ENCODE data around the gene SLC35F2.

SLC35F2 gene

GRCh38 chr11:107801641-107802040, 56.9 kb downstream of the SLC35F2 start:
- Mint-ChIP-seq H3K9me3 (no peaks in the 10 kb centered on the region), H3K36me3 (ENCODE audit: insufficient read depth) (peaks cover 13% of the 10 kb centered on the region), H3K27me3 (no peaks in the 10 kb centered on the region), H3K4me3 (no peak overlapping the region), H3K27ac (ENCODE audit: low read depth) (no peak overlapping the region), H3K4me1 (no peaks in the 10 kb centered on the region)
- DNase-seq (ENCODE audit: low spot score in 2 of 2) (no peak), ATAC-seq (replicated peaks; ENCODE audit: extremely low read depth, poor library complexity, severe bottlenecking) (no peak)

- no peak for ATAC-seq (replicated peaks; ENCODE audit: extremely low read depth, poor library complexity, severe bottlenecking)
- no peaks in the 10 kb centered on the region for H3K4me1 Mint-ChIP-seq
- H3K27me3 Mint-ChIP-seq: no peaks in the 10 kb centered on the region
- H3K9me3 Mint-ChIP-seq: no peaks in the 10 kb centered on the region
- peaks cover 11% of the 10 kb centered on the region for H3K36me3 Mint-ChIP-seq (ENCODE audit: insufficient read depth)
- peak; percentile 22 to 33 for DNase-seq (ENCODE audit: low spot score in 2 of 2)
- H3K27ac Mint-ChIP-seq (ENCODE audit: low read depth): no peak overlapping the region
- no peak overlapping the region for H3K4me3 Mint-ChIP-seq
Observed at GRCh38 chr11:107799218-107799859, 59.2 kb downstream of the SLC35F2 start.

- no peaks in the 10 kb centered on the region for H3K27me3 Mint-ChIP-seq
- H3K9me3 Mint-ChIP-seq: no peaks in the 10 kb centered on the region
- peaks cover 8% of the 10 kb centered on the region for H3K36me3 Mint-ChIP-seq (ENCODE audit: insufficient read depth)
- DNase-seq (ENCODE audit: low spot score in 2 of 2) (no peak), ATAC-seq (replicated peaks; ENCODE audit: extremely low read depth, poor library complexity, severe bottlenecking) (no peak)
- H3K4me3 Mint-ChIP-seq: no peak overlapping the region
- H3K27ac Mint-ChIP-seq (ENCODE audit: low read depth): no peak overlapping the region
- H3K4me1 Mint-ChIP-seq: no peaks in the 10 kb centered on the region
Observed at GRCh38 chr11:107792049-107792443, 66.5 kb downstream of the SLC35F2 start.

DNA sequence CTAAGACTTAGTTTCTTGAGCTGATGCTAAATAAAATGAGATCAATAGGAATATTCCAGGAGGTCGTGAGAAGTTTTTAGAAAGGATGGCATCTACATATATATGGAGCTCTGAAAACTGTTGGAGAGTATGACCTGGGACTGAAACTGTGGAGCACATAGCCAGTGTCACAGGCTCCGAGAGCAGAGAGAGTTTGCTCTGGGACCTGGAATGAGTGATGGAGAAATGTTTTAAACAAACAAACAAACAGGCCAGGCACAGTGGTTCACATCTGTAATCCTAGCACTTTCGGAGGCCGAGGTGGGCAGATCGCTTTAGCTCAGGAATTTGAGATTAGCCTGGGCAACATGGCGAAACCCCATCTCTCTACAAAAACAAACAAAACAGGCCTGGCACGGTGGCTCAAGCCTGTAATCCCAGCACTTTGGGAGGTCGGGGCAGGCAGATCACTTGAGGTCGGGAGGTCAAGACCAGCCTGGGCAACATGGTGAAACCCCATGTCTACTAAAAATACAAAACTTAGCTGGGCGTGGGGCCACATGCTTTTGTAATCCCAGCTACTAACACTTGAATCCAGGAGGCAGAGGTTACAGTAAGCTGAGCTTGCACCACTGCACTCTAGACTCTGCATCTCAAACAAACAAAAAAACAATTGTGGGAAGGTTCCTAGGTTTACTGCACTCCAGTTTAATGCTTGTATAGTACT, 67.1 kb downstream of the SLC35F2 start:
- H3K4me1 Mint-ChIP-seq: no peaks in the 10 kb centered on the region
- H3K36me3 Mint-ChIP-seq (ENCODE audit: insufficient read depth): peaks cover 8% of the 10 kb centered on the region
- H3K4me3 Mint-ChIP-seq: no peak overlapping the region
- H3K9me3 Mint-ChIP-seq: no peaks in the 10 kb centered on the region
- peak overlapping the region; percentile 30 for H3K27ac Mint-ChIP-seq (ENCODE audit: low read depth)
- no peak for DNase-seq (ENCODE audit: low spot score in 2 of 2)
- H3K27me3 Mint-ChIP-seq: no peaks in the 10 kb centered on the region
- no peak for ATAC-seq (replicated peaks; ENCODE audit: extremely low read depth, poor library complexity, severe bottlenecking)

DNA sequence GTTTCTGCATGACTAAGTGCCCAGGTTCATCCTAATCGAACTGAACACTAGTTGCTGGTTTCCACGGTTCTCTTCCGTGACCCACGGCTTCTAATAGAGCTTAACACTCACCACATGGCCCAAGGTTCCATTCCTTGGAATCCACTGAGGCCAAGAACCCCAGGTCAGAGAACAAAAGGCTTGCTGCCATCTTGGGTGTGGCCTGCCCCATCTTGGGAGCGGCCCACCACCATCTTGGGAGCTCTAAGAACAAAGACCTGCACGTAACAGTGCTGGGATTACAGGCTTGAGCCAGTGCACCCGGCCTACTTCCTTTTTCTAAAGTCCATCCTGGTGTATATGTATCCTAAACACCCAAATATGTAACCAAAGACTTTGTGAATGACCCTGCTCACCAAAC, 68.8 kb downstream of the SLC35F2 start:
- Mint-ChIP-seq H3K27ac (ENCODE audit: low read depth) (no peak overlapping the region), H3K36me3 (ENCODE audit: insufficient read depth) (peaks cover 5% of the 10 kb centered on the region), H3K4me1 (no peaks in the 10 kb centered on the region), H3K27me3 (peaks cover 10% of the 10 kb centered on the region), H3K4me3 (no peak overlapping the region), H3K9me3 (no peaks in the 10 kb centered on the region)
- DNase-seq (ENCODE audit: low spot score in 2 of 2): no peak
- ATAC-seq (replicated peaks; ENCODE audit: extremely low read depth, poor library complexity, severe bottlenecking): no peak

DNA sequence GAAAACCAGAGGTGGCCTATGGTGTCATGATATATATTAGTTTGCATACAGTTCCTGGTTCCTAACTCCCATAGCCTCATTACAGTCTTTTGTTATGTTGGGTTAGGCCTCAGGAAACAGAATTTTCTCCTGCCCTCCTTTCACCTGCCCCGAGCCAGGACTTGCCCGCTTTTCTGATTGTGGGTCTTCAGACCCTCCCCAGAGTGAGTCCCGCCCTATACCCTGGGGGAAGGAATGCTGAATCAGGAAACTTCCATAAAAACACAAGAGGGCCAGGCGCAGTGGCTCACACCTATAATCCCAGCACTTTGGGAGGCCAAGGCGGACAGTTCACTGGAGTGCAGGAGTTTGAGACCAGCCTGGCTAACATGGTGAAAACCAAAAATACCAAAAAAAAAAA, 70.9 kb downstream of the SLC35F2 start:
- no peak overlapping the region for H3K4me3 Mint-ChIP-seq
- DNase-seq (ENCODE audit: low spot score in 2 of 2): no peak
- H3K27ac Mint-ChIP-seq (ENCODE audit: low read depth): no peak overlapping the region
- peaks cover 2% of the 10 kb centered on the region for H3K36me3 Mint-ChIP-seq (ENCODE audit: insufficient read depth)
- ATAC-seq (replicated peaks; ENCODE audit: extremely low read depth, poor library complexity, severe bottlenecking): no peak
- H3K27me3 Mint-ChIP-seq: peaks cover 10% of the 10 kb centered on the region
- no peaks in the 10 kb centered on the region for H3K9me3 Mint-ChIP-seq
- no peaks in the 10 kb centered on the region for H3K4me1 Mint-ChIP-seq

- no peaks in the 10 kb centered on the region for H3K4me1 Mint-ChIP-seq
- H3K27me3 Mint-ChIP-seq: peaks cover 10% of the 10 kb centered on the region
- peaks cover 2% of the 10 kb centered on the region for H3K36me3 Mint-ChIP-seq (ENCODE audit: insufficient read depth)
- DNase-seq (ENCODE audit: low spot score in 2 of 2) (no peak), ATAC-seq (replicated peaks; ENCODE audit: extremely low read depth, poor library complexity, severe bottlenecking) (no peak)
- H3K4me3 Mint-ChIP-seq: no peak overlapping the region
- H3K9me3 Mint-ChIP-seq: no peaks in the 10 kb centered on the region
- H3K27ac Mint-ChIP-seq (ENCODE audit: low read depth): no peak overlapping the region
Observed at GRCh38 chr11:107785401-107785800, 73.2 kb downstream of the SLC35F2 start.

DNA sequence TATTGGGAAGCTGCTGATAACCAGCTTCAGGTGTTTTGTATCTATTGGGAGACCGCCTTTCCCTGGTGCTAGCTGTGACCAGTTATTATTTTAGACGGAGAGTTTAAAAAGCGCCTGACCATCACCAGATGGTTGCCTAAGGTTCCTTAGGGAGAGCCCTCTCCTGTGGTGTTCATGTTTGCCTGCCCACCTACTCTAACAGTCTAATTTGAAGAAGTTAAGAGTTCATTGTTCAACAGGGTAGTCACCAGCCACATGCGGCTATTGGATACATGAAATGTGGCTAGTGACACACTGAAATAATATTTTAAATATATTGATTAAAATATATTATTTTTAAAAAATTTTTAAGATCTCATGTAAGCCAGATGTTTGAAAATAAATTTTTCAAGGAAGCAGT, 75.5 kb downstream of the SLC35F2 start:
- H3K36me3 Mint-ChIP-seq (ENCODE audit: insufficient read depth): peaks cover 2% of the 10 kb centered on the region
- no peak for ATAC-seq (replicated peaks; ENCODE audit: extremely low read depth, poor library complexity, severe bottlenecking)
- no peak overlapping the region for H3K4me3 Mint-ChIP-seq
- H3K27me3 Mint-ChIP-seq: peaks cover 10% of the 10 kb centered on the region
- no peak overlapping the region for H3K27ac Mint-ChIP-seq (ENCODE audit: low read depth)
- no peak for DNase-seq (ENCODE audit: low spot score in 2 of 2)
- H3K4me1 Mint-ChIP-seq: no peaks in the 10 kb centered on the region
- H3K9me3 Mint-ChIP-seq: no peaks in the 10 kb centered on the region

DNA sequence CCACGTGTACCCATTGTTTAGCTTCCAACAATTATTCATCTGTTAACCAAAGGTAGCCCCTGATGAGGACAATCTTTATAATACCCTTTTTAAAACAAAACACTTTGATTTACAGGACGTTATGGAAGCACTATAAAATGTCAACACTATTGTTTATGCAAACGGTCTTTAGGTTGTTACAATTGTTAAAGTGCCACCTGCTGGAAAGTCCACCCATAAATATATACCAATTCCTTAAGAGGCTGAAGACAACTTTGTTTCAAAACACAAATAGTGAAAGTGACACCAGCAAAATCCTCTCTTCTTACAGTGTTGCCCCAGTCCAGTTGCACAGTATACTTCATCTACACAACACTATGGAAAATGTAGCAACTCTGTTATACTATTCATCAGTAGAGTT, 77.8 kb downstream of the SLC35F2 start:
- ATAC-seq (replicated peaks; ENCODE audit: extremely low read depth, poor library complexity, severe bottlenecking) (no peak), DNase-seq (ENCODE audit: low spot score in 2 of 2) (no peak)
- no peaks in the 10 kb centered on the region for H3K9me3 Mint-ChIP-seq
- H3K27me3 Mint-ChIP-seq: peaks cover 10% of the 10 kb centered on the region
- H3K4me1 Mint-ChIP-seq: no peaks in the 10 kb centered on the region
- no peaks in the 10 kb centered on the region for H3K36me3 Mint-ChIP-seq (ENCODE audit: insufficient read depth)
- H3K4me3 Mint-ChIP-seq: no peak overlapping the region
- H3K27ac Mint-ChIP-seq (ENCODE audit: low read depth): no peak overlapping the region

- Mint-ChIP-seq H3K4me1 (no peaks in the 10 kb centered on the region), H3K27me3 (peaks cover 4% of the 10 kb centered on the region), H3K27ac (ENCODE audit: low read depth) (no peak overlapping the region), H3K4me3 (no peak overlapping the region), H3K9me3 (no peaks in the 10 kb centered on the region), H3K36me3 (ENCODE audit: insufficient read depth) (no peaks in the 10 kb centered on the region)
- ATAC-seq (replicated peaks; ENCODE audit: extremely low read depth, poor library complexity, severe bottlenecking): no peak
- DNase-seq (ENCODE audit: low spot score in 2 of 2): no peak
Observed at GRCh38 chr11:107780136-107780535, 78.5 kb downstream of the SLC35F2 start.

GRCh38 chr11:107778839-107779517, 79.6 kb downstream of the SLC35F2 start:
- Mint-ChIP-seq H3K9me3 (no peaks in the 10 kb centered on the region), H3K36me3 (ENCODE audit: insufficient read depth) (no peaks in the 10 kb centered on the region), H3K4me3 (no peak overlapping the region), H3K27me3 (no peaks in the 10 kb centered on the region), H3K4me1 (no peaks in the 10 kb centered on the region), H3K27ac (ENCODE audit: low read depth) (no peak overlapping the region)
- DNase-seq (ENCODE audit: low spot score in 2 of 2): no peak
- no peak for ATAC-seq (replicated peaks; ENCODE audit: extremely low read depth, poor library complexity, severe bottlenecking)

GRCh38 chr11:107777110-107777509, 81.5 kb downstream of the SLC35F2 start:
- H3K36me3 Mint-ChIP-seq (ENCODE audit: insufficient read depth): no peaks in the 10 kb centered on the region
- DNase-seq (ENCODE audit: low spot score in 2 of 2): no peak

GRCh38 chr11:107776062-107776461, 82.5 kb downstream of the SLC35F2 start:
- no peaks in the 10 kb centered on the region for H3K4me1 Mint-ChIP-seq
- no peaks in the 10 kb centered on the region for H3K9me3 Mint-ChIP-seq
- H3K27me3 Mint-ChIP-seq: peaks cover 16% of the 10 kb centered on the region
- no peak for DNase-seq (ENCODE audit: low spot score in 2 of 2)
- H3K4me3 Mint-ChIP-seq: no peak overlapping the region
- ATAC-seq (replicated peaks; ENCODE audit: extremely low read depth, poor library complexity, severe bottlenecking): no peak
- peaks cover 1% of the 10 kb centered on the region for H3K36me3 Mint-ChIP-seq (ENCODE audit: insufficient read depth)
- no peak overlapping the region for H3K27ac Mint-ChIP-seq (ENCODE audit: low read depth)

More at GRCh38 chr11:107777110-107777509, 81.5 kb downstream of the SLC35F2 start:
- Mint-ChIP-seq H3K4me1 (no peaks in the 10 kb centered on the region), H3K27ac (ENCODE audit: low read depth) (no peak overlapping the region), H3K27me3 (peaks cover 6% of the 10 kb centered on the region), H3K4me3 (no peak overlapping the region), H3K9me3 (no peaks in the 10 kb centered on the region)
- no peak for ATAC-seq (replicated peaks; ENCODE audit: extremely low read depth, poor library complexity, severe bottlenecking)
